ENCODE results near the gene BRD7. TPM values are rescaled to one million over a fixed set of nuclear protein-coding genes. Genes with fewer than 3 reads are reported as not detected.

BRD7 gene
- total and polyA plus RNA-seq, 2 of the 13 experiments (the other 11 are each of a cell fraction or from before 2014, with no cell fraction given), result 82.3 to 149 TPM

DNA sequence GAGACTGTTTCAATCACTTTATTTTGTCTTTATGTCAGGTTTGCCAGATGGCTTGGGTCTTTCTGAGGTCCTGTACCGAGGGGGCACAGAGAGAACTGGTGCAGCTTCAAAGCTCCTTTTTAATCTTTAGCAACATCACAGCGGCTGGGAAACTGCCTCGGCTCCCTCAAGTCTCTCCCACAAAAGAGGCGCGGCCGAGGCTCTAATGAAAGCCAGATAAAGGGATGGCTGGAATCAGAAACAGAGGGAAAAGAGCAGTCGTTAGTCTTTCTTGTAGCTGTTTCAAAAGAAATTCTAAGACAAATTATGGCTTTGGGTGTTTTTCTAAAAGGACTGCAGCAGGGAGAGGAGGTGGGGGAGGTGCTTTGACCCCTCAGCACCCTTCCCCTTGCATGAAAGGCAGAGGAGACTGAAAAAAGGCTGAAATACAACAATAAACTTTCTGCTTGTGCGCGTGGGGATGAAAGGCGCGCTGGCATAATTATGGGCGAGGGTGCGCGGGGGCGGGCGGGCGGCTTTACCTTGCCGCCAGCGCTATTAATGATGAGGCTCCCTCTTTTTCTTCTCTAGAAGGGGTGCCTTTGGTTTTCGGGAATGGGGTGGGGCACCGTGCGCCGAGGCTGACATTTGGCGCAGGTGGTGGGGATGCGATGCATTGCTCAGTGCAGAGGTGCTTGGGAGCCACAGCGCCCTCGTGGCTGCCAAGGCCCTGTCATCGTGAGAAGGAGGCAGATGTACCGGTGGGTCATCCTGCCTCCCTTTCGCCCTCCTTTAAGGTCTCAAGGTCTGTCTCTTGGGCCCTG lies 22.3 kb upstream of the BRD7 start:
- peak overlapping the region; percentile 18; the same call in 1 of the 2 replicates for H3K4me2 ChIP-seq (ENCODE audit: low read depth, low read length)
- peaks cover 34% of the 10 kb centered on the region for H3K4me1 ChIP-seq (ENCODE audit: insufficient read depth, low read length)
- in situ Hi-C loops (cut with HindIII; ENCODE audit: extremely low pct_ligation_motif_present, low pct_unique_long_range_greater_than_20kb), result no loop called here
- POLR2A ChIA-PET, result no interaction called here
- no peak overlapping the region for H2AFZ ChIP-seq (ENCODE audit: low read length)
- H3K27ac ChIP-seq (ENCODE audit: extremely low read length, insufficient read depth, low read length), result no peak overlapping the region
- H3K4me3 ChIP-seq (replicated peaks in 1 of 3; ENCODE audit: insufficient read depth in 1 of 3, low read depth in 2 of 3, low read length in 3 of 3), result no peak overlapping the region
- H4K20me1 ChIP-seq (ENCODE audit: insufficient read depth, low read length), result no peaks in the 10 kb centered on the region
- WGBS (ENCODE audit: low lambda C conversion rate), result 71% methylated on average over 19 of the region's 30 CpGs
- H3K9ac ChIP-seq (ENCODE audit: insufficient read depth, low read depth, low read length), result no peak overlapping the region
- intact Hi-C loops (cut with micrococcal nuclease; ENCODE audit: unreplicated experiment), result no loop called here
- DNase-seq (ENCODE audit: low spot score), result no peak
- CTCF ChIA-PET (ENCODE audit: low intra/inter-chr PET ratio, low total read pairs), result no interaction called here
- no peaks in the 10 kb centered on the region for H3K9me3 ChIP-seq (ENCODE audit: low read length)
- ATAC-seq, result no peak; the same call in 2 of the 3 replicates
- no peaks in the 10 kb centered on the region for H3K79me2 ChIP-seq (ENCODE audit: insufficient read depth, low read length)
- TF ChIP-seq ZNF121 (CRISPR knock-in tag; IDR thresholded peaks at IDR 0.05) (no peak), NR3C1 (CRISPR knock-in tag; IDR thresholded peaks at IDR 0.05) (no peak), ZNF331 (CRISPR knock-in tag; IDR thresholded peaks at IDR 0.05) (no peak)
- TF ChIP-seq, protein P1, sequence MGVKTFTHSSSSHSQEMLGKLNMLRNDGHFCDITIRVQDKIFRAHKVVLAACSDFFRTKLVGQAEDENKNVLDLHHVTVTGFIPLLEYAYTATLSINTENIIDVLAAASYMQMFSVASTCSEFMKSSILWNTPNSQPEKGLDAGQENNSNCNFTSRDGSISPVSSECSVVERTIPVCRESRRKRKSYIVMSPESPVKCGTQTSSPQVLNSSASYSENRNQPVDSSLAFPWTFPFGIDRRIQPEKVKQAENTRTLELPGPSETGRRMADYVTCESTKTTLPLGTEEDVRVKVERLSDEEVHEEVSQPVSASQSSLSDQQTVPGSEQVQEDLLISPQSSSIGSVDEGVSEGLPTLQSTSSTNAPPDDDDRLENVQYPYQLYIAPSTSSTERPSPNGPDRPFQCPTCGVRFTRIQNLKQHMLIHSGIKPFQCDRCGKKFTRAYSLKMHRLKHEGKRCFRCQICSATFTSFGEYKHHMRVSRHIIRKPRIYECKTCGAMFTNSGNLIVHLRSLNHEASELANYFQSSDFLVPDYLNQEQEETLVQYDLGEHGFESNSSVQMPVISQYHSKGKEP (CRISPR knock-in tag; IDR thresholded peaks at IDR 0.05), result no peak
- TF ChIP-seq, protein P2, sequence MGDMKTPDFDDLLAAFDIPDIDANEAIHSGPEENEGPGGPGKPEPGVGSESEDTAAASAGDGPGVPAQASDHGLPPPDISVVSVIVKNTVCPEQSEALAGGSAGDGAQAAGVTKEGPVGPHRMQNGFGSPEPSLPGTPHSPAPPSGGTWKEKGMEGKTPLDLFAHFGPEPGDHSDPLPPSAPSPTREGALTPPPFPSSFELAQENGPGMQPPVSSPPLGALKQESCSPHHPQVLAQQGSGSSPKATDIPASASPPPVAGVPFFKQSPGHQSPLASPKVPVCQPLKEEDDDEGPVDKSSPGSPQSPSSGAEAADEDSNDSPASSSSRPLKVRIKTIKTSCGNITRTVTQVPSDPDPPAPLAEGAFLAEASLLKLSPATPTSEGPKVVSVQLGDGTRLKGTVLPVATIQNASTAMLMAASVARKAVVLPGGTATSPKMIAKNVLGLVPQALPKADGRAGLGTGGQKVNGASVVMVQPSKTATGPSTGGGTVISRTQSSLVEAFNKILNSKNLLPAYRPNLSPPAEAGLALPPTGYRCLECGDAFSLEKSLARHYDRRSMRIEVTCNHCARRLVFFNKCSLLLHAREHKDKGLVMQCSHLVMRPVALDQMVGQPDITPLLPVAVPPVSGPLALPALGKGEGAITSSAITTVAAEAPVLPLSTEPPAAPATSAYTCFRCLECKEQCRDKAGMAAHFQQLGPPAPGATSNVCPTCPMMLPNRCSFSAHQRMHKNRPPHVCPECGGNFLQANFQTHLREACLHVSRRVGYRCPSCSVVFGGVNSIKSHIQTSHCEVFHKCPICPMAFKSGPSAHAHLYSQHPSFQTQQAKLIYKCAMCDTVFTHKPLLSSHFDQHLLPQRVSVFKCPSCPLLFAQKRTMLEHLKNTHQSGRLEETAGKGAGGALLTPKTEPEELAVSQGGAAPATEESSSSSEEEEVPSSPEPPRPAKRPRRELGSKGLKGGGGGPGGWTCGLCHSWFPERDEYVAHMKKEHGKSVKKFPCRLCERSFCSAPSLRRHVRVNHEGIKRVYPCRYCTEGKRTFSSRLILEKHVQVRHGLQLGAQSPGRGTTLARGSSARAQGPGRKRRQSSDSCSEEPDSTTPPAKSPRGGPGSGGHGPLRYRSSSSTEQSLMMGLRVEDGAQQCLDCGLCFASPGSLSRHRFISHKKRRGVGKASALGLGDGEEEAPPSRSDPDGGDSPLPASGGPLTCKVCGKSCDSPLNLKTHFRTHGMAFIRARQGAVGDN (CRISPR knock-in tag; IDR thresholded peaks at IDR 0.05), result no peak
- H3K27me3 ChIP-seq (ENCODE audit: control insufficient read depth in 1 of 2, insufficient read depth in 2 of 2, low read length in 2 of 2), result peaks cover 2 to 13% of the 10 kb centered on the region in 2 experiments; a peak in 4 of 5 replicates
- FAIRE-seq, result no peak
- H3K36me3 ChIP-seq (replicated peaks in 1 of 2; ENCODE audit: control insufficient read depth in 1 of 2, insufficient read depth in 2 of 2, low read length in 2 of 2), result no peaks in the 10 kb centered on the region
- BruUV-seq (replicated peaks), result no TSS peak

Measured in HepG2 (cell line).